Osteoblast (primary cell): ENCODE data around the gene ABCG4. TPM values are rescaled to one million over a fixed set of nuclear protein-coding genes. Genes with fewer than 3 reads are reported as not detected.

ENCODE experiments used
- DNase-seq: peaks from one replicate; pipeline ENCODE4 v3.0.0; 2011; ENCODE audit warnings: low spot score, mixed read lengths; ENCODE audit not compliant: insufficient read length; ENCODE audit errors: missing footprints
- H2AFZ ChIP-seq: 2 replicates; pipeline ENCODE4 v1.6.0; 2011; ENCODE audit warnings: mild to moderate bottlenecking, low read length
- H3K27ac ChIP-seq: 2 replicates; pipeline ENCODE4 v1.5.1; 2011; ENCODE audit warnings: mild to moderate bottlenecking, low read depth, low read length, moderate library complexity
- H3K27me3 ChIP-seq: 2 replicates; pipeline ENCODE4 v1.6.0; 2012; ENCODE audit warnings: mild to moderate bottlenecking, control low read depth, inconsistent platforms, low read length, moderate library complexity; ENCODE audit not compliant: insufficient read depth
- H3K36me3 ChIP-seq: 2 replicates; pipeline ENCODE4 v1.5.1; 2011; ENCODE audit warnings: mild to moderate bottlenecking, low read length, control low read depth, moderate library complexity; ENCODE audit not compliant: insufficient read depth
- H3K4me1 ChIP-seq: 2 replicates; pipeline ENCODE4 v1.5.1; 2011; ENCODE audit warnings: mild to moderate bottlenecking, low read length, control low read depth, moderate library complexity; ENCODE audit not compliant: insufficient read depth
- H3K4me2 ChIP-seq: 2 replicates; pipeline ENCODE4 v1.6.0; 2011; ENCODE audit warnings: mild to moderate bottlenecking, low read length; ENCODE audit not compliant: insufficient read depth
- H3K4me3 ChIP-seq: fragments of 200-600 bp; sonication (generic); 3 replicates; pipeline ENCODE4 v1.5.1; 2012; ENCODE audit warnings: mild to moderate bottlenecking, low read length, inconsistent platforms; ENCODE audit not compliant: insufficient read depth
- H3K79me2 ChIP-seq: 2 replicates; pipeline ENCODE4 v1.6.0; 2012; ENCODE audit warnings: mild to moderate bottlenecking, low read length, control low read depth, inconsistent platforms; ENCODE audit not compliant: insufficient read depth
- H3K9me3 ChIP-seq: 2 replicates; pipeline ENCODE4 v1.5.1; 2011; ENCODE audit warnings: low read depth, low read length, control low read depth
- H4K20me1 ChIP-seq: 2 replicates; pipeline ENCODE4 v1.6.0; 2012; ENCODE audit warnings: mild to moderate bottlenecking, low read length, control low read depth; ENCODE audit not compliant: insufficient read depth
- total RNA-seq: library from RNA; depleted of rRNA; stranded (reverse); fragments of >200 nt; gene quantifications from 2 replicates; pipeline ENCODE4 v1.2.3, GENCODE V29; 2012
- TF ChIP-seq, protein P1 (sequence below): IDR thresholded peaks from 2 replicates; pipeline ENCODE4 v1.5.1; 2011; ENCODE audit warnings: mild to moderate bottlenecking, low read depth, low read length, moderate library complexity; ENCODE audit errors: extremely low read depth

The ABCG4 gene
- total RNA-seq, 1 donor: not detected

DNA sequence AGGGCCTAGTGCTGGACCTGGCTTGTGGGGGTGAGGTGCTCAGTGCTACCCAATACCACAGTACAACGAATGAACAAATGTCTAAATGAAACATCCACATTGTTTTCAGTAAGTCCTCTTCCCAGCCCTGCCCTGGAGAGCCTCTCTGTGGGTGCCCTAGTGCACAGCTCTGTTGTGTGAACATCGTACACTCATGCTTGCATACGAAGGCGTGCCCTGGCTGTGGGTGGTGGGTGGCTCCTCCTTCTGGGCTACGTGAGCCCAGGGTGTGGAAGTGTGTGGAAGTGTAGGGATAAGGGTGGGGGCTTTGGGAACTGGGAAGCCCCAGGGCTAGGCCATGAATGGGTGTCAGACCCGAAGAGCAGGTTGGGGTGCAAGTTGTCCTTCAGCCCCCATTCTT is 19.1 kb downstream of the ABCG4 start:
- H3K4me1 ChIP-seq: peaks cover 9% of the 10 kb centered on the region
- no peaks in the 10 kb centered on the region for H3K9me3 ChIP-seq
- peak overlapping the region; percentile 47 for H2AFZ ChIP-seq
- peak overlapping the region; percentile 89 for H3K4me3 ChIP-seq
- no peaks in the 10 kb centered on the region for H3K27me3 ChIP-seq
- no peak overlapping the region for H3K4me2 ChIP-seq
- no peaks in the 10 kb centered on the region for H4K20me1 ChIP-seq
- H3K27ac ChIP-seq: peak overlapping the region; percentile 79
- H3K36me3 ChIP-seq: peaks cover 2% of the 10 kb centered on the region
- DNase-seq: peak; percentile 89
- TF ChIP-seq, protein P1, sequence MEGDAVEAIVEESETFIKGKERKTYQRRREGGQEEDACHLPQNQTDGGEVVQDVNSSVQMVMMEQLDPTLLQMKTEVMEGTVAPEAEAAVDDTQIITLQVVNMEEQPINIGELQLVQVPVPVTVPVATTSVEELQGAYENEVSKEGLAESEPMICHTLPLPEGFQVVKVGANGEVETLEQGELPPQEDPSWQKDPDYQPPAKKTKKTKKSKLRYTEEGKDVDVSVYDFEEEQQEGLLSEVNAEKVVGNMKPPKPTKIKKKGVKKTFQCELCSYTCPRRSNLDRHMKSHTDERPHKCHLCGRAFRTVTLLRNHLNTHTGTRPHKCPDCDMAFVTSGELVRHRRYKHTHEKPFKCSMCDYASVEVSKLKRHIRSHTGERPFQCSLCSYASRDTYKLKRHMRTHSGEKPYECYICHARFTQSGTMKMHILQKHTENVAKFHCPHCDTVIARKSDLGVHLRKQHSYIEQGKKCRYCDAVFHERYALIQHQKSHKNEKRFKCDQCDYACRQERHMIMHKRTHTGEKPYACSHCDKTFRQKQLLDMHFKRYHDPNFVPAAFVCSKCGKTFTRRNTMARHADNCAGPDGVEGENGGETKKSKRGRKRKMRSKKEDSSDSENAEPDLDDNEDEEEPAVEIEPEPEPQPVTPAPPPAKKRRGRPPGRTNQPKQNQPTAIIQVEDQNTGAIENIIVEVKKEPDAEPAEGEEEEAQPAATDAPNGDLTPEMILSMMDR: no peak
- peaks cover 3% of the 10 kb centered on the region for H3K79me2 ChIP-seq

DNA sequence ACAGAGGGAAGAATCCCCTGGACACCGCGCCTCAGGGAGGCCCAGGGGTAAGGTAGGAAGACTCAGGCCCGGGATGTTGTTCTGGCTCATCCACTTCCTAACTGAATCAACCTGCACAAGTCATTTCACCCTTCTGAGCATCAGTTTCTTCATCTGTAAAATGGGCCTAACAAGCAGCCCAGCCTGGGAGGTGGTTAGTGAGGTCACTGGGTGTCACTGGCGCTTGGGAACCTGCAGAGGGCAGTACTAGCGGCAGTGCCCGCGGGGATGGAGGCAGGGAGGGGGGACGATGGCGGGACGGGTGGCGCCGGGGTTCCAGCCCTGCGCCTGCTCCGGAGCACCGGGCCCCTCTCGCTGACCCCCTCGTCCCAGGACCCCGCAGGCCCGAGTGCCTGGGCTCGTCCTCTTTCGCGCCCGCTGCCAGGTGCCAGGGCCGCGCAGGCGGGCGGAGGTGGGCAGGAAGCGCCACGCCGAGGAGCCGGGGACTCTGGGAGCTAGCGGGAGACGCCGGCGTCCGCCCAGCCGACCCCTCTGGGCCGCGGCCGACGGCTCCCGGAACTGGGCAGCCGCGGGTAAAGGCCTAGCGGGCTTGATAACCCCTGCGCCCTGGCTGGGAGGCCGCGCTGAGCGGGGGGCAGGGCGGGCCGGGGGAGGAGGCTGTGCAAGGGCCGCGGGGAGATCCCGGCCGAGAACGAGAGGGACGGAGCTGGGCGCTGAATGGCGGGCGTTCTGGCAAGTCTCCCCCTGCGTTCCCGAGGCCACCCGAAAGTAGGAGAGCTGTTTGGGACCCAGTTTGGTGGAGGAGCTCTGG is 19.8 kb downstream of the ABCG4 start, which contains the start of gene NLRX1:
Gene NLRX1, plus strand, starts transcription at position 255 of the 811 bp plus-strand sequence. CDS start 2,679 bp downstream, outside the sequence.
- Histone ChIP-seq H3K4me1 (peaks cover 9% of the 10 kb centered on the region), H3K9me3 (no peaks in the 10 kb centered on the region), H3K4me3 (peak within 1 kb of the TSS; percentile 89), H4K20me1 (no peaks in the 10 kb centered on the region), H3K79me2 (peaks cover 3% of the 10 kb centered on the region), H3K36me3 (peaks cover 2% of the 10 kb centered on the region), H3K4me2 (peak within 1 kb of the TSS; percentile 94), H3K27ac (peak within 1 kb of the TSS; percentile 79), H3K27me3 (no peaks in the 10 kb centered on the region), H2AFZ (peak within 1 kb of the TSS; percentile 98)
- TF ChIP-seq, protein P1: peak; percentile 84
- peak; percentile 99 for DNase-seq

- Histone ChIP-seq H3K4me3 (peak overlapping the region; percentile 89), H2AFZ (peak overlapping the region; percentile 98), H3K79me2 (peaks cover 3% of the 10 kb centered on the region), H3K4me2 (peak overlapping the region; percentile 94), H4K20me1 (no peaks in the 10 kb centered on the region), H3K27me3 (no peaks in the 10 kb centered on the region), H3K9me3 (no peaks in the 10 kb centered on the region), H3K27ac (peak overlapping the region; percentile 79), H3K36me3 (peaks cover 3% of the 10 kb centered on the region), H3K4me1 (peaks cover 9% of the 10 kb centered on the region)
- TF ChIP-seq, protein P1: no peak
- DNase-seq: peak; percentile 94
Observed at GRCh38 chr11:119169282-119169719, 20.4 kb downstream of the ABCG4 start.

- H4K20me1 ChIP-seq: peaks cover 4% of the 10 kb centered on the region
- no peak overlapping the region for H3K4me2 ChIP-seq
- H3K4me1 ChIP-seq: peaks cover 5% of the 10 kb centered on the region
- H2AFZ ChIP-seq: no peak overlapping the region
- no peak overlapping the region for H3K4me3 ChIP-seq
- TF ChIP-seq, protein P1: no peak
- peaks cover 15% of the 10 kb centered on the region for H3K36me3 ChIP-seq
- H3K79me2 ChIP-seq: peaks cover 3% of the 10 kb centered on the region
- H3K27me3 ChIP-seq: no peaks in the 10 kb centered on the region
- no peak overlapping the region for H3K27ac ChIP-seq
- H3K9me3 ChIP-seq: no peaks in the 10 kb centered on the region
- DNase-seq: peak; percentile 88
Observed at GRCh38 chr11:119172513-119172912, 23.7 kb downstream of the ABCG4 start.
